Glutamatergic neuron (in vitro differentiated cells): ENCODE measurements around the gene TNNT1. TPM values are rescaled to one million over a fixed set of nuclear protein-coding genes. Genes with fewer than 3 reads are reported as not detected.
A peak's percentile ranks its signal among the peaks of the same experiment; 100 is the strongest.

ENCODE experiments used
- DNase-seq: peaks from one replicate; pipeline ENCODE4 v3.0.0; 2022
- H3K27ac Mint-ChIP-seq: one replicate; pipeline ENCODE4 v1.8.0; 2020; ENCODE audit warnings: mild to moderate bottlenecking, mixed read lengths, inconsistent platforms; ENCODE audit not compliant: unreplicated experiment
- H3K27me3 Mint-ChIP-seq: one replicate; pipeline ENCODE4 v1.8.0; 2020; ENCODE audit warnings: mild to moderate bottlenecking, moderate library complexity, mixed read lengths, inconsistent platforms; ENCODE audit not compliant: unreplicated experiment
- H3K36me3 Mint-ChIP-seq: one replicate; pipeline ENCODE4 v1.8.0; 2020; ENCODE audit warnings: mild to moderate bottlenecking, mixed read lengths, inconsistent platforms; ENCODE audit not compliant: unreplicated experiment
- H3K4me1 Mint-ChIP-seq: one replicate; pipeline ENCODE4 v1.8.0; 2020; ENCODE audit warnings: mild to moderate bottlenecking, low read depth, mixed read lengths, inconsistent platforms; ENCODE audit not compliant: unreplicated experiment
- H3K4me3 Mint-ChIP-seq: one replicate; pipeline ENCODE4 v1.8.0; 2020; ENCODE audit warnings: mild to moderate bottlenecking, mixed read lengths, inconsistent platforms; ENCODE audit not compliant: unreplicated experiment
- H3K9me3 Mint-ChIP-seq: one replicate; pipeline ENCODE4 v1.8.0; 2020; ENCODE audit warnings: mild to moderate bottlenecking, moderate library complexity, mixed read lengths, inconsistent platforms; ENCODE audit not compliant: unreplicated experiment
- total RNA-seq: library from RNA; stranded (reverse); fragmentation: NEBNext Ultra II Directional; extraction: Animal tissue kit (Norgen Biotek cat#: 25700); gene quantifications from one replicate; pipeline ENCODE4 v1.2.1, GENCODE V29; 2021; ENCODE audit not compliant: unreplicated experiment
- TF ChIP-seq, protein P1 (sequence below): fragments of 200-600 bp; sonication (generic); IDR thresholded peaks from one replicate; pipeline ENCODE4 v1.5.0; 2021; ENCODE audit not compliant: partially characterized antibody, unreplicated experiment

Gene TNNT1
- total RNA-seq, 1 donor from 2014 or later = 19.3 TPM

DNA sequence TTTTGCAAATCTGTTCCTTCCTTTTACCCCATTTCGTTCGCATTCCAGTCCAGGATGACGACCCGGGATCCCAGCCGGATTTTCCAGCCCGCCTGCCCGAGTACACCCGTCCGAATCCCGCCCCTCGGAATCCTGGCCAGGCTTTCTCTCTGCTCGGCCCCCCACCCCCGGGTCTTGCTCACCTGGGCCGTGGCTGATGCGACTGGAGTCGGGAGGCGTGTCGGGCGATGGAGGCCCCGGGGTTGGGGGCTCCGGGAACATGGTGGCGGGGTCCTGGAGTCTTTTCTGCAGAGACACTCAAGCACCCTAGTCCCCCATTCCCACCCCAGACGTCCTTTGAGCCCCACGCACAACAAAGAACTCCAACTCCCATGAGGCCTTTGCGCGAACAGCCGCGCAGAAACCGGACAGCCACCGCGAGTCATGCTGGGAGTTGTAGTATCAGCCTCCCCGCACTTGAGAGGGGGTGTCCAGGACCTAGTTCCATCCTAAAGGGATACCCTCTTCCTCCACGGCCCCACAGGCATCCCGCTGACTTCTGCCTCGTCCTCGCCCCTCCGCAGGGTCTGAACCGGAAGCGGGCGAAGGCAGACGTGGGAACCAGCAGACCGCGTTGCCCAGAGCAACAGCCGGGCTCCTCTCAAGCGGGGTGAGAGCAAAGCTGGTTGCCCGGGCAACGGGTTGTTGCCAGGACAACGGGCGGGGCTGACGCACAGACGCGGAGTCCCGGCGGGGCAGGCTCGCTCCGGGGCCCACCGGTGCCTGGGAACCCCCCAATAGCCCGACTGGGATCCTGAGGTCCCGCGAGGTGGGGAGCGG lies 30.0 kb upstream of the TNNT1 start:
- peak overlapping the region; percentile 64 for H3K27ac Mint-ChIP-seq
- peaks cover 4% of the 10 kb centered on the region for H3K4me1 Mint-ChIP-seq
- H3K9me3 Mint-ChIP-seq = peaks cover 13% of the 10 kb centered on the region
- TF ChIP-seq, protein P1, sequence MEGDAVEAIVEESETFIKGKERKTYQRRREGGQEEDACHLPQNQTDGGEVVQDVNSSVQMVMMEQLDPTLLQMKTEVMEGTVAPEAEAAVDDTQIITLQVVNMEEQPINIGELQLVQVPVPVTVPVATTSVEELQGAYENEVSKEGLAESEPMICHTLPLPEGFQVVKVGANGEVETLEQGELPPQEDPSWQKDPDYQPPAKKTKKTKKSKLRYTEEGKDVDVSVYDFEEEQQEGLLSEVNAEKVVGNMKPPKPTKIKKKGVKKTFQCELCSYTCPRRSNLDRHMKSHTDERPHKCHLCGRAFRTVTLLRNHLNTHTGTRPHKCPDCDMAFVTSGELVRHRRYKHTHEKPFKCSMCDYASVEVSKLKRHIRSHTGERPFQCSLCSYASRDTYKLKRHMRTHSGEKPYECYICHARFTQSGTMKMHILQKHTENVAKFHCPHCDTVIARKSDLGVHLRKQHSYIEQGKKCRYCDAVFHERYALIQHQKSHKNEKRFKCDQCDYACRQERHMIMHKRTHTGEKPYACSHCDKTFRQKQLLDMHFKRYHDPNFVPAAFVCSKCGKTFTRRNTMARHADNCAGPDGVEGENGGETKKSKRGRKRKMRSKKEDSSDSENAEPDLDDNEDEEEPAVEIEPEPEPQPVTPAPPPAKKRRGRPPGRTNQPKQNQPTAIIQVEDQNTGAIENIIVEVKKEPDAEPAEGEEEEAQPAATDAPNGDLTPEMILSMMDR = no peak
- peaks cover 5% of the 10 kb centered on the region for H3K36me3 Mint-ChIP-seq
- H3K4me3 Mint-ChIP-seq = peak overlapping the region; percentile 92
- H3K27me3 Mint-ChIP-seq = peaks cover 24% of the 10 kb centered on the region
- peak; percentile 96 for DNase-seq

DNA sequence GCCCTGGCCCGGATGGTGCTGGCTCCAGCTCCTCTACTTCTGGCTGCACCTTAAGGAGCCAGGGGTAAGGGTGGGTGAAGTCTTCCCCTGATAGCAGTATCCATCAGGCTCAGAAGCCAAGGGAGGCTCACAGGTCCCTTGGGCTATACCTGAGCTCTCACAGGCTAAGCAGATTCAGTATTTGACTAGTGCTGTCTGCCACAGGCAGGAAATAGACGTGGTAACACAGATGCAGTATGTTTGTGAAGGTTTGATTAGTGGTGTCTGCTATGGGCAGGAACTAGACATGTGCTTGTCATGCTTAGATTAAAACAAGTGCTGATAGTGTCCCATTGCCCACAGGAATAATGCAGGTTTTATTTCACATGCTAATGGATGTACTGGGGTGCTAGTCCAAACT lies 27.1 kb upstream of the TNNT1 start:
- DNase-seq = no peak
- H3K4me3 Mint-ChIP-seq = no peak overlapping the region
- H3K27me3 Mint-ChIP-seq = peaks cover 25% of the 10 kb centered on the region
- H3K36me3 Mint-ChIP-seq = peaks cover 5% of the 10 kb centered on the region
- peaks cover 16% of the 10 kb centered on the region for H3K9me3 Mint-ChIP-seq
- no peak overlapping the region for H3K27ac Mint-ChIP-seq
- TF ChIP-seq, protein P1 = no peak
- peaks cover 11% of the 10 kb centered on the region for H3K4me1 Mint-ChIP-seq

DNA sequence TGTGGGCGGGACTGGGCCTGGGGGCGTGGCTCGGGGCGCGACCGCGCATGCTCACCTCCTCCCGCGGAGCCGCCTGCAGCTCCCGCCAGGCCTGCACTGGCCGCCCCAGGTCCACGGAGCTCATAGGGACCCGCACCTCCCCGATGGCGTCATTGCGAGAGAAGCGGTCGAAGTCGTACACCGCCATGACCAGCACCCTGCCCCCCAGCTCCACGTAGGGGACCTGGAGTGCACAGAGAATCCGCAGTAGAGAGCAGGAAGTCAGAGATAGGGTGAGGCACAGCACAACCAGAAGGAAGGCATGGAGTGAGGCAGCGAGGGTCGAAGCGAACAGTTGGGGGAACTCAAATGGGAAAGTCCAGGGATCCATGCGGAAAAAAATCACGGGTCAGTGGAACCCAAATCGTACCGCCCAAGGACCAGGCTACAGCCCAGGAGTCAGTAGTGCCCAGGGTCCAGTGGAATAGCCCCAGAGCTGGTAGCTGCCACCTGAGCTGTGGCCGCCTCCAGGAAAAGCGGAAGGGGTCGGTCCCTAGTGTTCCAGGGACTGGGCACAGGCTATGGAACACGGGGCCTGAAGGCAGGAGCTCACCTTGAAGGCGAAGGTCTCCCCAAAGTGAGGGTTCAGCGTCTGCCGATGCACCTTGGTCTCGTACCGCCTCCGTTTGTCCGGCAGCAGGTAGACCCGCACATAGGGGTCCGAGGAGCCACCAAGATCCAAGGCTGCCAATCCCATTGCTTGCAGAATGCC lies 26.3 kb upstream of the TNNT1 start:
- peak overlapping the region; percentile 42 for H3K4me3 Mint-ChIP-seq
- peaks cover 5% of the 10 kb centered on the region for H3K36me3 Mint-ChIP-seq
- H3K27me3 Mint-ChIP-seq = peaks cover 23% of the 10 kb centered on the region
- DNase-seq = no peak
- TF ChIP-seq, protein P1 = no peak
- H3K9me3 Mint-ChIP-seq = peaks cover 16% of the 10 kb centered on the region
- no peak overlapping the region for H3K27ac Mint-ChIP-seq
- H3K4me1 Mint-ChIP-seq = peaks cover 11% of the 10 kb centered on the region

DNA sequence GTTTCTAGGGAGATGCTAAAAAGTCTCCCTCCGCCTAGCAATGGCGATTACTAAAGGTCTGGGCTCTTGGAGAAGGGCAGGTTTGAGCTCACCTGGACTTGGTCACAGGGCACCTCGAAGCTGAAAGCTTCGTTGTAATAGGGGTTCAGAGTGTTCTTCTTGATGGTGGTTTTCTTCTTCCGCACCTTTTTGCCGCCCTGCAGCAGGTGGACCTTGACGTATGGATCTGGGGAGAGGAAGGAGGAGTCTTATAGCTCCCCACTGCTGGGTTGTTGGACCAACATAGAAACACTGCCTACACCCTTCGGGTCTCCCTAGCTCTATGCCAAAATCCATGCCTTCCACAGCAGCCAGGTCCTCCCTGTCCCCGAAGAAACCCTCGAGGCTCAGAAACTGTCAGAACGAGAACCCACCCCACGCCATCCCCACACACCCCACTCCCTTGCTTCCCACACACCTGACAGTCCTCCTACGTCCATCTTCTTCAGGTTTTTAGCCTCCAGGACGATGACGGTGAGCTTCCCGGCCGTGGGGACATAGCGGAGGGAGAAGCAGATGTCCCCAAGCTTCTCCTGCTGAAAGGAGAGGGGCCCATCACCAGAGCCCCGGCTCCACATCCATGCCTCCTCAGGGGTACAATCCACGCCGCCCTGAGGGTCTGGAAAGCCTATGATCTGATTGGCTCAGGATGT lies 25.6 kb upstream of the TNNT1 start:
- H3K36me3 Mint-ChIP-seq = peaks cover 5% of the 10 kb centered on the region
- no peak for DNase-seq
- H3K4me3 Mint-ChIP-seq = peak overlapping the region; percentile 77
- peaks cover 22% of the 10 kb centered on the region for H3K27me3 Mint-ChIP-seq
- peaks cover 11% of the 10 kb centered on the region for H3K4me1 Mint-ChIP-seq
- TF ChIP-seq, protein P1 = no peak
- H3K9me3 Mint-ChIP-seq = peaks cover 14% of the 10 kb centered on the region
- no peak overlapping the region for H3K27ac Mint-ChIP-seq
